Hematopoietic multipotent progenitor cell treated with erythropoietin and hydrocortisone succinate and interleukin-3 and kit ligand, for 6 days (in vitro differentiated cells): ENCODE data around the gene MAPK14.
A peak's percentile ranks its signal among the peaks of the same experiment; 100 is the strongest.
"Not testable (repeated sequence)": the region's sequence is repeated elsewhere in the genome, so short reads cannot be mapped to it uniquely, and the experiment has no call there.

Source experiments
- DNase-seq: peaks from one replicate; pipeline ENCODE4 v3.0.0-alpha.2; 2015

MAPK14 gene

GRCh38 chr6:36027501-36028087 lies at the start of gene MAPK14:
Gene MAPK14 (plus strand): TSS chr6:36027808. CDS start chr6:36028158, 350 bp downstream.
- peak; percentile 100 for DNase-seq

DNA sequence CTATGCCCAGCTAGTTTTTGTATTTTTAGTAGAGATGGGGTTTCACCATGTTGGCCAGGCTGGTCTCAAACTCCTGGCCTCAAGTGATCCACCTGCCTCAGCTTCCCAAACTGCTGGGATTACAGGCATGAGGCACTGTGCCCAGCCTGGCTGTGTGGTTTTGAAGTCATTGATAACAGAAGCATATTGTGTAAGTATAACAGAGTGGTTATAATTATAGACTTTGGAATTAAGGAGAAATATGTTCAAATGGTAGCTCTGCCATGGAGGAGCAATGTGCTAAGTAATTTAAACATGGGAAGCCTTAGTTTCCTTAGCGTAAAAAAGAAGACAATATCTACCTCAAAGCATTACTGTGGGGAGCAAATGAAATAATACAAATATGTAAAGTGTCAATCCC lies 47.5 kb upstream of the MAPK14 start:
- DNase-seq: not testable (repeated sequence)

DNA sequence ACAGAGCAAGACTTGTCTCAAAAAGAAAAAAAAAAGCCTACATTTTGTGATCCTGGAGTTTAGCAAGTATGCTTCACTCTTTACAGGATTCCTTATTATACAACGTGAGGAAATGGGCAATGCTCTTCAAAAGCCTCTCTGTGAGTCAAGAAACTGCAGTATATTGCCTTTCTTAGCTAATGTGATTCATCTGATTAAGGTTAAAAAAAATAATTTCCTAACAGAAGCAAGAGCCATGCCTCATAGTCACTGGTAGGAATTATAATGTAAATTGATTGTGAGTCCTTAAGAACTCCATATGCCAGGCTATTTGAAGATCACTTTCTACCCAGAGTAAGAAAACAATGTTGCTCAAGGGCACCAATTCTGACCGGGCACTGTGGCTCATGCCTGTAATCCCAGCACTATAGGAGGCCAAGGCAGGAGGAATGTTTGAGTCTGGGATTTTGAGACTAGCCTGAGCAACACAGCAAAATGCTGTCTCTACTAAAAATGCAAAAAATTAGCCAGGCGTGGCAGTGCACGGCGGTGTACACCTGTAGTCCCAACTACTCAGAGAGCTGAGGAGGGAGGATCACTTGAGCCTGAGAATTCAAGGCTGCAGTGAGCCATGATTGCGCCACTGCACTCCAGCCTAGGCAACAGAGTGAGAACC lies 46.5 kb upstream of the MAPK14 start:
- no peak for DNase-seq

GRCh38 chr6:35984701-35985100 lies 42.9 kb upstream of the MAPK14 start:
- DNase-seq: no peak

GRCh38 chr6:35988047-35988446 lies 39.6 kb upstream of the MAPK14 start:
- DNase-seq: not testable (repeated sequence)

DNA sequence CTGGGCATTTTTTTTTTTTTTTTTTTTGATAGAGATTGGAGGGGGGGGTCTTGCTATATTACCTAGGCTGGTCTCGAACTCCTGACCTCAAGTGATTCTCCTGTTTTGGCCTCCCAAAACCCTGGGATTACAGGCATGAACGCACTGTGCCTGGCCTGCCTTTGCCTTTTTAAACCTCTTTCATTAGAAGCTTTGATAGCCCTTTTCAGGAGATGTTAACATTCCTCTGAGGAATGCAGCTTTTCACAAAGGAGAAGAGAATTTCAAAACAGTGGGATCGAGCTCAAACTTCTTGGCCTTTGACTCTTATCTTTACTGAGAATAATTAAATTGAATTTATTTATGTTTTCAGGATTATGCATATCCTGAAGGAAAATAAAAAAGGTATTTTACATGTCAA lies 34.5 kb upstream of the MAPK14 start:
- DNase-seq: no peak

GRCh38 chr6:36000451-36000850 lies 27.2 kb upstream of the MAPK14 start:
- no peak for DNase-seq

- no peak for DNase-seq
These were observed 11.9 kb upstream of the MAPK14 start for GRCh38 chr6:36015666-36016065.

DNA sequence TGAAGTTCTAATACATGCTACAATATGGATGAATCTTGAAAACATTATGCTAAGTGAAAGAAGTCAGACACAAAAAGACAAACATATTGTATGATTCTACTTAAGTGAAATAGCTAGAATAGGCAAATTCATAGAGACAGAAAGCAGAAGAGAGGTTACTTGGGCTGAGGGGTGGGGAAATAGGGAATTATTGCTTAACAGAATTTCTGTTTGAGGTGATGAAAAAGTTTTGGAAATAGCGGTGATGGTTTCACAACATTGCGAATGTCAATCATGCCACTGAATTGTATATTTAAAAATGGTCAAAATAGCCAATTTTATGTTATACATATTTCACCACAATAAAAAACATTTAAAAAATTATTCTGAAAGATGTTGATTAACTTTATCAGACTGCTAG lies 9.3 kb upstream of the MAPK14 start:
- DNase-seq: peak; percentile 54

DNA sequence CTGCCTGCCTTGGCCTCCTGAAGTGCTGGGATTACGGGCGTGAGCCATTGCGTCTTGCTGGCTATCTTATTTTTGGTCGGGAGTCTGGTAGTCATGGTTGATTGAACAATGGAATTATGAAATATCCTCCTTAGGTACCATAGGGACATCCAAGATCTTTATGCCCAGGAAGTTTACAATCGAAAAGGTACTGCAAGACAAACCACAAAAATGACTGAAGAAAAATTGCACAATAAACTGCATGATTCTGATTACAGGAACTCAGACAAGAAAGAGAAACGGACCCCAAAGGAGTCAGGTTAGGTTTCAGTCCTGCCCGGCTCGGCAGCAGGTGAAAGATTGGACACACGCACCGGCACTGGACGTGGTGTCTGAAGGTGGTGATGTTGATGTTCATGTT lies 8.4 kb upstream of the MAPK14 start:
- peak; percentile 30 for DNase-seq

DNA sequence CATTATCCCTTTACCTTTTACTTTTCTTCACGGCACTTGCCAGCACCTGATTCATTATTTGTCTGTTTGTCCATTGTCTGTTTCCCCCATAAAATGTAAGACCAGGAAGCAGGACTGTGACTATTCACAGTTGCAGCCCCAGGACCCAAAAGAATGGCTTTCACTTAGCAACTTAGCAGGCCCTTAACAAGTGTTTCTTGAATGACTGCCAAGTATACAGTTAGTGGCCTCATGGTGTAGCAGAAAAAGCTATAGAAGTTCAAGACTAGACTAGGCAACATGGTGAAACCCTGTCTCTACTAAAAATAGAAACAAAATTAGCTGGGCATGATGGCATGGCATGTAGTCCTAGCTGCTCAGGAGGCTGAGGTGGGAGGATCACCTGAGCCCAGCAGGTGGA lies 7.5 kb upstream of the MAPK14 start:
- peak; percentile 49 for DNase-seq

GRCh38 chr6:36023996-36024795 lies 3.4 kb upstream of the MAPK14 start, which contains the start of gene SLC26A8:
Gene SLC26A8 (minus strand): TSS chr6:36024641. CDS start chr6:36019707, 4,934 bp downstream.
- peak; percentile 55 for DNase-seq

DNA sequence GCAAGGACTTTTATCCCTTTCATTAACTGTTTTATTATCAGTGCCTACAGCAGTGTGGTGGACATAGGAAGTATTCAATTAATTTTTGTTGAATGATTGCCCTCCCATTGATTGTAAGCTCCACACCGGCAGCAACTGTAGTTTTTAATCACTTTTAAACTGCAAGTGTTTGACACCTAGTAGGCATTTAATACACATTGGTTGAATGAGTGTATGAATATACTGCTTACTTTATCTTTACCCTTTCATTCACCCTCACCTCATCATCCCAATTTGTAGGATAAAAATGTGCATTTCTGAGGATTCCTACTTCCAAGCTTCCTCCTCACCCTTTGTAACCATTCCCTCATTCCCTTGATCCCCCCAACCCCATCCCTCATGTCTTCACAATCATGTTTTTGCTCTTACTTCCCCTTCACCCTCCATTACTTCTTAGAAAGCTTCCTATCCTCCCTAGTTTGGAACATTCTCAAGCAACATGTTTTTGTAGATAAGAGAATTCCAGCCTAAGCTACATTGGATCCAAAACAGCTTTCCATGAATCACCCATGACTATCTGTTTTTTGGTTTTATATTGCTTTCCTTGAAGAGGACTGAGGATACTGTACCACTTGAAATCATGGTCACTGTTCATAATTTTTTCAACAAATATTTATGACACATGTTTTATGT lies 2.2 kb upstream of the MAPK14 start:
- DNase-seq: no peak

DNA sequence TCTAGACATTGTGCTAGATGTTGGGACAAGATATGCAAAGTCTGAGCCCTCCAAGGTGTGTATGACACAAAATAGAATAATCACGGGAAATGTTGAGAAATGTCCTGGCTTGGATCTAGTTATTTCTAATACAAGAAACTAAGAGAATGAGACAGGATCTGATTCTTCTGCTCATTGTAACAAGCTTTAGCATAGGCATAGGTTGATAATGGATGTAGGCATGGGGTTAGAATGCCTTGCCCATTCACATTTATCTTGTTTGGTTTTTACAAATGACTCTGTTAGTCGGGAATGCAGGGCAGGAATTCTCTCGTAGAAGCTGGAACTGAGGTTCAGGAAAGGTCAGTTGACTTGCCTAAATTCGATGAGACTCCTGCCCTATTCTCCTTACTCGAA lies 1.7 kb upstream of the MAPK14 start:
- no peak for DNase-seq

GRCh38 chr6:36028088-36028876 lies 674 bp downstream of the MAPK14 start:
- peak; percentile 58 for DNase-seq

DNA sequence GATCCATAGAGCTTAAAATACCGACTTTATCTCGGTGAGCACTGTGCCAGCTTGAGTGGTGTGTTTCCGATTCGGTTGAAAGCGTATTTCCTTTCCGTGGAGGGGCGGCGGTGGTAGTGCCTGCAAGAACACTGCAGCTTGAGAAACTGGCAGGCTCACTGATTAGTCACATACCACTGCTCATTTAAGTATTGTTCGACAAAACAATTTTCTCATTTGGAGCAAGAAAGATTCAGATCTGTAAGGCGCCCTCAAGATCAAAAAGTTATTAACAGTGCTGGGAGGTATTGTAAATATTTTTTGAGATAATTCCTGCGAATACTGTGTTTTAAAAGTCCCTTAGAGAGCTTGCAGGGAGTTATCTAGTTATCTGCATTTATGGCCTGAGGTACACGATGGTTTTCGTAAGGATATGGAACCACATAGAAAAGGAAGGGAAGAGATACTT lies 1.3 kb downstream of the MAPK14 start:
- DNase-seq: peak; percentile 95

- DNase-seq: peak; percentile 72
These were observed 1.9 kb downstream of the MAPK14 start for GRCh38 chr6:36029464-36029863.

DNA sequence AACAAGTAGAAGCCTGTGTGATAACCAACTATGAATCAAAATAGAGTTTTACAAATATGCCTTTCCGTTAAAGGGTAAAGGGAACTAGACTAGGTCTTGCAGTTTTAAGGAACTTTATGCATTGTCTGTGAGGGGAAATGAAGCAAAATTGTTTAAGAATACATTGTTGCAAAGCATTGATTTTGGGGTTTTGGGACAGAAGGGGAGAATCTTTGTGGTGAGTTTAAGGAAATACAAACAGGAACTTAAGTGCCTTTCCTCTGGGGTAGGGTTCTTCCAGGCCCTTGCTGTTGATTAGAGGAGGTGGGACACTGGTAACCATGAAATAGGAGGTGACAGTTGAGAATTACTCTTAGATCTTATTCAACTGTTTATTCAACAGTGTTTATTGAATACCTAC lies 4.7 kb downstream of the MAPK14 start:
- DNase-seq: peak; percentile 42

DNA sequence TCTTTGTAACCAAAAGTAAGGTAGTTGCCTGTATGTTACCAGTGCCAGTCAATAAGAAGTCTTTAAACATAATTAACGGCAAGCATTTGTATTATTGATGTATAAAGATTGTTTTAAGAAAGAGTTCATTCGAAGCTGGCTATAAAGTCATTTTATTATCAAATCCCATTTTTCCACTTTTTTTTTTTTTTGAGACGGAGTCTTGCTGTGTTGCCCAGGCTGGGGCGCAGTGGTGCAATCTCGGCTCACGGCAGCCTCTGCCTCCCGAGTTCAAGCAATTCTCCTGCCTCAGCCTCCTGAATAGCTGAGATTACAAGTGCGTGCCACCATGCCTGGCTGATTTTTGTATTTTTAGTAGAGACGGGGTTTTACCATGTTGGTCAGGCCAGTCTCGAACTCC lies 5.5 kb downstream of the MAPK14 start:
- DNase-seq: not testable (repeated sequence)

DNA sequence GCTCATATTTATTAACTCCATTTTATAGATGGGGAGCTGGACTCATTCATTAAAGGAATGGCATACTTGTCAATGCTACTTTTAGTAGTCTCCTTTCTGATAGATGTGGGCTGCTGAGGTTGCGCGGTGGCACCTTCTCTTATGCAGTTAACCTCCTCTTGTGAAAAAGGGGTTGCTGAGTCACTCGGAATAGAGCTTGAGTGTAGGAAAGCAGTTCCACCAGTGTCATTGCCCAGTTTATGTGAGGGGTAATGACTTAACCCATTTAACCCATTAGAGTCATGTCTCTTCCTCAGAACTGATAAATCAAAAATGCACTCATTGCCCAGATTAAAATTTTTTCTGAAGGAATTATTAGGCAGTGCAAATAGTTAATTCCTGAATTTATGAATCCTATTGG lies 6.3 kb downstream of the MAPK14 start:
- DNase-seq: peak; percentile 62

DNA sequence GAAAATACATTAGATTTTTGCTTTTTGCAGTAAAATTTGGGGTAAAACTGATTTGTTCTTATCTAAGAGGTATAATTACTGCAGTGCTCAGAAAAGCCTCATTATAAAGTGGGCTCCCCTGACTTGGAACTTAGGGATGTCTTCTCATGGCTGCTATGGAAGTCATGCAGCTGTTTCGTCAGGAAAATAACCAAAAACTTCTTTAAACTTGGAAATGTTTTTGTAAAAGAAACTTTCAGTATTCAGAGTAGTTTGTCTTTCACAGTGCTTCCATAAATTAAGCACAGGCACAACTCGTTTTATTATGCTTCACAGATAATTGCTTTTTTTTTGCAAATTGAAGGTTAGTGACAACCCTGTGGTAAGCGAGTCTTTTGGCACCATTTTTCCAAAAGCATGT lies 6.8 kb downstream of the MAPK14 start:
- DNase-seq: no peak

GRCh38 chr6:36035225-36035624 lies 7.6 kb downstream of the MAPK14 start:
- DNase-seq: peak; percentile 28
